Measurements from ENCODE around the gene SARDH. TPM values are rescaled to one million over a fixed set of nuclear protein-coding genes. Genes with fewer than 3 reads are reported as not detected.

SARDH gene
- total RNA-seq, 1 experiment from 2014 or later = 5.3 TPM

- Histone ChIP-seq H3K23ac (ENCODE audit: insufficient read length, low read depth, low read length) (no peak overlapping the region), H2AK5ac (ENCODE audit: insufficient read length, low read length) (no peak overlapping the region), H3K27me3 (ENCODE audit: insufficient read depth, low read length) (no peaks in the 10 kb centered on the region), H3T11ph (ENCODE audit: low read length) (no peak overlapping the region), H4K91ac (ENCODE audit: insufficient read length, low read depth, low read length) (no peak overlapping the region), H3K79me2 (ENCODE audit: insufficient read depth, low read length) (no peaks in the 10 kb centered on the region), H3K79me1 (ENCODE audit: insufficient read depth, low read depth, low read length, poor library complexity, severe bottlenecking) (no peaks in the 10 kb centered on the region), H4K8ac (replicated peaks; ENCODE audit: insufficient read length, low read depth, low read length) (no peak overlapping the region), H2BK20ac (ENCODE audit: low read depth, low read length, poor library complexity, severe bottlenecking) (no peak overlapping the region), H3K27ac (ENCODE audit: insufficient read length, low read depth, low read length) (no peak overlapping the region), H2BK5ac (ENCODE audit: insufficient read length, low read length) (no peak overlapping the region), H3K4me1 (ENCODE audit: insufficient read depth, low read length) (no peaks in the 10 kb centered on the region), H4K5ac (ENCODE audit: insufficient read length, low read depth, low read length) (no peak overlapping the region), H3K18ac (ENCODE audit: insufficient read length, low read depth, low read length) (no peak overlapping the region), H4K20me1 (ENCODE audit: control insufficient read depth, insufficient read depth, insufficient read length) (no peaks in the 10 kb centered on the region), H3K4me2 (ENCODE audit: insufficient read depth, insufficient read length, low read length) (no peak overlapping the region), H3K56ac (ENCODE audit: insufficient read length, low read depth, low read length) (no peak overlapping the region), H3K23me2 (ENCODE audit: insufficient read length, low read depth, low read length, poor library complexity, severe bottlenecking) (no peaks in the 10 kb centered on the region), H3K9ac (ENCODE audit: extremely low read depth, insufficient read length, low read length) (no peak overlapping the region), H3K4ac (ENCODE audit: low read depth, low read length) (no peak overlapping the region), H2BK12ac (ENCODE audit: insufficient read length, low read depth, low read length) (no peak overlapping the region), H2BK120ac (ENCODE audit: low read depth, low read length, poor library complexity, severe bottlenecking) (no peak overlapping the region), H3K14ac (ENCODE audit: insufficient read depth, low read length) (no peak overlapping the region), H2AFZ (ENCODE audit: low read length) (no peak overlapping the region), H3K9me3 (ENCODE audit: control insufficient read depth, low read depth, low read length) (no peaks in the 10 kb centered on the region), H2BK15ac (ENCODE audit: low read depth, low read length) (no peak overlapping the region)
- TF ChIP-seq, protein P1, sequence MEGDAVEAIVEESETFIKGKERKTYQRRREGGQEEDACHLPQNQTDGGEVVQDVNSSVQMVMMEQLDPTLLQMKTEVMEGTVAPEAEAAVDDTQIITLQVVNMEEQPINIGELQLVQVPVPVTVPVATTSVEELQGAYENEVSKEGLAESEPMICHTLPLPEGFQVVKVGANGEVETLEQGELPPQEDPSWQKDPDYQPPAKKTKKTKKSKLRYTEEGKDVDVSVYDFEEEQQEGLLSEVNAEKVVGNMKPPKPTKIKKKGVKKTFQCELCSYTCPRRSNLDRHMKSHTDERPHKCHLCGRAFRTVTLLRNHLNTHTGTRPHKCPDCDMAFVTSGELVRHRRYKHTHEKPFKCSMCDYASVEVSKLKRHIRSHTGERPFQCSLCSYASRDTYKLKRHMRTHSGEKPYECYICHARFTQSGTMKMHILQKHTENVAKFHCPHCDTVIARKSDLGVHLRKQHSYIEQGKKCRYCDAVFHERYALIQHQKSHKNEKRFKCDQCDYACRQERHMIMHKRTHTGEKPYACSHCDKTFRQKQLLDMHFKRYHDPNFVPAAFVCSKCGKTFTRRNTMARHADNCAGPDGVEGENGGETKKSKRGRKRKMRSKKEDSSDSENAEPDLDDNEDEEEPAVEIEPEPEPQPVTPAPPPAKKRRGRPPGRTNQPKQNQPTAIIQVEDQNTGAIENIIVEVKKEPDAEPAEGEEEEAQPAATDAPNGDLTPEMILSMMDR (conservative IDR thresholded peaks at IDR 0.05) = no peak
- Mint-ChIP-seq H3K36me3 (ENCODE audit: insufficient read depth in 1 of 3, low read depth in 3 of 3) (peaks cover 16 to 57% (median 37%) of the 10 kb centered on the region in 3 experiments), H3K4me1 (peaks cover 0 to 10% of the 10 kb centered on the region in 2 experiments; a peak in 2 of 4 replicates), H3K9me3 (no peaks in the 10 kb centered on the region), H3K27ac (no peak overlapping the region; a peak in 1 of 7 replicates), H3K27me3 (ENCODE audit: low read depth) (no peaks in the 10 kb centered on the region), H3K4me3 (no peak overlapping the region)
- WGBS (ENCODE audit: extremely low coverage, insufficient read length, low lambda C conversion rate) = no CpG with 5 or more reads among the region's 25 CpGs
- no peak for DNase-seq
These were observed 46.8 kb upstream of the SARDH start for GRCh38 chr9:133784731-133785561.

All from H9 (cell line).